ENCODE measurements around the gene JAML. TPM values are rescaled to one million over a fixed set of nuclear protein-coding genes. Genes with fewer than 3 reads are reported as not detected.

JAML gene
- total RNA-seq, 2 donors from 2014 or later: 3.8 to 7.0 TPM

- no peak for DNase-seq (ENCODE audit: low spot score)
- intact Hi-C loops (cut with DNase I): no loop called here
These were observed 3.4 kb downstream of the JAML start for GRCh38 chr11:118221419-118221818.

DNA sequence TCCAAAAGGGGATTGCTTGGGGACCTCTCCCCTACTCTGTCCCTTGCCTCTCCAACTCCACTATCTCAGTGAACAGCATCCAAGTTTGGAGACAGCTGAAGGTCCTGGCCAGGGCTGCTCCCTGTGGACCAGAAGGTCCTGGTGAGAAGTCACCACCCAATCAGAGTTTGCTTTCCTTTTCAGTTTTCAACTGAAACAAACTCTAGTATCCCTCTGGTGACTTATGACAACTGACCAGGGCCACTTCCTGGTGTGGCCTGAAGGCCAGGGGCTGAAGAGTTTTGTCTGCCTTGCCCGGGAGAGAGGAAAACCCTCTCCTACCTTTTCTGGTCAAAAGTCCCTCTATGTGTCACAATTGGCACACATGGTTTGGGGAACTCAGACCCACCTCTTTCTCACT lies 5.1 kb downstream of the JAML start:
- no peak for DNase-seq (ENCODE audit: low spot score)
- intact Hi-C loops (cut with DNase I): no loop called here

- DNase-seq (ENCODE audit: low spot score): no peak
- intact Hi-C loops (cut with DNase I): no loop called here
These were observed 5.6 kb downstream of the JAML start for GRCh38 chr11:118219244-118219643.

DNA sequence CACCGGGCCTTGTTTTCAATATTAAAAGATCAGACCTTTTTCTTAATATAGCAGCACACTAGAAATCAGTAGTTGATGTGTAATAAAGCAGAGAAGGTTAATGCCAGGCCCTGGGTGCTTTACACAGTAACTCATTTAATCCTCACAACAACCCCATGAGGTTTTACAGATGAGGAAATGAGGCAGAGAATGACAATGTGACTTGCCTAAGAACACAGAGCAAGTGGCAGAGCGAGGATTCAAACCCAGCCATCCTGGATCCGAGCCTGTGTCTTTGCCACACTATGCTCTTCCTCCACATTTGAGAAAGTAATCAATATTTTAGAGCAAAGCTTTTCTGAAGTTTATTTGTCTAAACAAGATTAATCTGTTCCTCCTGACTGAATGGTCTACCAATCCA lies 7.2 kb downstream of the JAML start:
- intact Hi-C loops (cut with DNase I): no loop called here

DNA sequence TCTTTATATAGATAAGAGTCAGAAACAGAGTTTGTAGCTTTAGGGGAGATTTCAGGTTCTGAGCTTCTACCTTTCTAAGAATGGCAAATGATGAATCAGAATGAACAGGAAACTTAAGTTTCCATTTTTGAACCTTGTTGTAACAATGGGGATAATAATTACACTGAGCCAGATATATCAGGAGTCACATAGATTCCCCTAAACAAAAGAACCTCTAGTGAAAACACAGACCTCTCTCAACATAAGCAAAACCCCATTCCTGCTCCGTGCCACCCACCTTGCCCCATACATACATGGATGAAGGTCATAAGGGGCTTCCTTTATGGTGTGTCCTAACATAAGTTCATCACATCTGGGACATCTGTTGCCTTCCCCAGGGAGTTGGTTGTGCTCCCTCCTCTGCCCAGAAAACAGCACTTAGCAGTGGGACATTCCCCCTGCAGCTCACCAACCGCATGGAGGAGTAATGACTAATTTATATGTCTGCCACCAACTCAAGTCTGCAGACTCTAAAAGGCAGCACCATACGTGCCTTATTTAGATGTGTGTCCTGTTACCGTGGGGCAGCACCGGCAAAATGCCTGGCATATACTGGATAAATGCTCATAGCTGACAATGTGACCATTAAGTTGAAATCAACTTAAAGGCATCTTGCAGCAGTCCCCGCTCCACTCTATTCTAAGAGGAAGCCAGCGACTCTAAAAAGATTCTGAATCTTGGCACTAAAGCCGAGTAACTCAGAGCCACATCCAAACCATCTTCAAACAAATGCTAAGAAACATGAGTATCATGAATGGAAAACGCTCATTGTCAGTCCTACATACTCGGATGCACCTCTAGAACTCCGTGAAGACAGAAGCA lies 8.0 kb downstream of the JAML start:
- intact Hi-C loops (cut with DNase I): no loop called here
- DNase-seq (ENCODE audit: low spot score): no peak

More for the DNA sequence above, 7.2 kb downstream of the JAML start:
- DNase-seq (ENCODE audit: low spot score): no peak

DNA sequence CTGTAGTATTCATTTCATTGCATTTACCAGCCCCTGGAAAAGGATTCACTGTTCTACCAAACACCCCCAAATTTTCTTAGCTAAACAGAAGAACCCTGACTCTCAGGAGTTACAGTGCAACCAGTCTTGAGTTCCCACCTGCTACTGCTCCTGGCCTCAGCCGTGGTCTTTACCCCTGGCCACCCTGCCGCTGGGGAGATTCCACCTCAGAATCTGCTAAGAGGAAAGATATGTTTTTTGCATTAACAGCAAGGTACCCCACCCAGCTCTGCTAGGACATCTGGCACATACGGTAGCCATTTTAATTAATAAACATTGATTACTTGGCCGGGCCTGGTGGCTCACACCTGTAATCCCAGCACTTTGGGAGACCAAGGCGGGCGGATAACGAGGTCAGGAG lies 9.0 kb downstream of the JAML start:
- intact Hi-C loops (cut with DNase I): no loop called here
- no peak for DNase-seq (ENCODE audit: low spot score)

DNA sequence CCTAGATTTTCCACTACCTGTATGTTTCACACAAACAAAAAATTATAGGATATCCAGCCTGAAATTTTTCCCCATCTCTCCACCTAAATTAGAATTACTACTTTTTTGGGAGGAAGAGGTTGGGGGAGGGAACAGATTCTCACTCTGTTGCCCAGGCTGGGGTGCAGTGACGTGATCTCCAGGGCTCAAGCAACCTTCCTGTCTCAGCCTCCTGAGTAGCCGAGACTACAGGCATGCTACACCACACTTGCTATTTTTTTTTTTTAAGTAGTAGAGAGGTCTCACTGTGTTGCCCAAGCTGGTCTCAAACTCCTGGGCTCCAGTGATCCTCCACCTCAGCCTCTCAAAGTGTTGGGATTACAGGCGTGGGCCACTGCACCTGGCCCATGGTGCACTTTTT lies 9.5 kb downstream of the JAML start:
- intact Hi-C loops (cut with DNase I): no loop called here

GRCh38 chr11:118214210-118214914 lies 10.4 kb downstream of the JAML start:
- intact Hi-C loops (cut with DNase I): no loop called here
- DNase-seq (ENCODE audit: low spot score): no peak

More for the DNA sequence above, 9.5 kb downstream of the JAML start:
- no peak for DNase-seq (ENCODE audit: low spot score)

GRCh38 chr11:118213781-118214180 lies 11.0 kb downstream of the JAML start:
- DNase-seq (ENCODE audit: low spot score): no peak
- intact Hi-C loops (cut with DNase I): no loop called here

GRCh38 chr11:118213201-118213600 lies 11.6 kb downstream of the JAML start:
- DNase-seq (ENCODE audit: low spot score): no peak
- intact Hi-C loops (cut with DNase I): no loop called here

GRCh38 chr11:118212781-118213191 lies 12.0 kb downstream of the JAML start:
- no peak for DNase-seq (ENCODE audit: low spot score)
- intact Hi-C loops (cut with DNase I): no loop called here

- intact Hi-C loops (cut with DNase I): no loop called here
- no peak for DNase-seq (ENCODE audit: low spot score)
These were observed 12.6 kb downstream of the JAML start for GRCh38 chr11:118212131-118212725.

DNA sequence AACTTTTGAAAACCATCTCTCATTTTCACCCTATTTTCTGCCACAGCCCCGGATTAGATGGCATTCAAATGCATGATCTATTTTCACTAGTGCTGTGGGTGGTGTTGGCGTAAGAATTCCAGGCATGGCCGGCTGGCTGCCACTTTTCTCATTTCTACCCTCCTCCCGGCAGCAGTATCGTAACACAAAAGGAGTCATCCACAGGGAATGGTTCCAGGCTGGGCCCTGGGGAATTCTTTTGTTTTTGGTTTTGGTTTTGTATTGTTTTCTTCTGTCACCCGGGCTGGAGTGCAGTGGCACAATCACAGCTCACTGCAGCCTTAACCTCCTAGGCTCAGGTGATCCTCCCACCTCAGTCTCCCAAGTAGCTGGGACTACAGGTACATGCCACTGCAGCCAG lies 13.8 kb downstream of the JAML start:
- DNase-seq (ENCODE audit: low spot score): no peak
- intact Hi-C loops (cut with DNase I): no loop called here

DNA sequence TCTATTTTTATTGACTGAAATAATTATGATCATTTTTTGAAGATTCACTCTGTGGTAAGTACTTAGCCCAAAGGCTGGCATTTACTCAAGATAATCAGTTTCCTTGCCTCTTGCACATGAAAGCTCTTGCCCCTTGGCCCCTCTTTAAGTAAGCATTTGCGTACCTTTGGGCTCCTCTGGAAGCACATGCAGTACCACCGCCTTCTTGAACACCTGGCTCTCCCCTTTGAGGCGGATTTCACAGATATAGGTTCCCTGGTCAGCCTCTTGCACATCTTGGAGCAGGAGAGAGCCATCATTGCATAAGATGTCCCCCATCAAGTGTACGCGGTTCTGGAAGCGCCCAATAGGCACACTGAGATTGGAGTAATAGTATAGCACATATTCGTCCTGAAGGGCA lies 14.5 kb downstream of the JAML start:
- DNase-seq (ENCODE audit: low spot score): no peak
- intact Hi-C loops (cut with DNase I): no loop called here

- intact Hi-C loops (cut with DNase I): loop anchor here (10.0 kb wide), 2 partner anchors 56 to 136 kb away; partner anchors contain the start of genes CD3D (in 1 of the 2), CD3G (in 1 of the 2) and MPZL2 (in 1 of the 2)
- DNase-seq (ENCODE audit: low spot score): no peak
These were observed 15.8 kb downstream of the JAML start for GRCh38 chr11:118209033-118209432.

DNA sequence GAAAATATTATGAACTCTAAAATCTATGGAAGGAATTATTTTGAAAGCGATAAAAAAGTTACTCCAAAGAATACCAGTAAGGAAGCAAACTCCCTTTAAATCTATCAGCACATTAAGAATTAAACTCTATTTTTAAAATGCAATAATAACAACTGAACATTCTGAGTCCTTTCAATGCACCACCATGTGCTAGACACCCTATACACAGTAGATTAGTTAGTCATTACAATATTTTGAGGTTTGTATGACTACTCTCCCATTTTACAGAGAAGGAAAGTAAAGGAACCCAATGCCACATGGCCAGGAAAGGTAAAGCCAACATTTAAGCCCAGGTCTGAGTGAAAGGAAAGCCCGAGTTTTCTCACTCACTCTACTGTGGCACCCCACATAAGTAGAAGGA lies 17.7 kb downstream of the JAML start:
- intact Hi-C loops (cut with DNase I): loop anchor here (10.0 kb wide), 2 partner anchors 58 to 138 kb away; partner anchors contain the start of genes CD3D (in 1 of the 2), CD3G (in 1 of the 2) and MPZL2 (in 1 of the 2)
- DNase-seq (ENCODE audit: low spot score): no peak

DNA sequence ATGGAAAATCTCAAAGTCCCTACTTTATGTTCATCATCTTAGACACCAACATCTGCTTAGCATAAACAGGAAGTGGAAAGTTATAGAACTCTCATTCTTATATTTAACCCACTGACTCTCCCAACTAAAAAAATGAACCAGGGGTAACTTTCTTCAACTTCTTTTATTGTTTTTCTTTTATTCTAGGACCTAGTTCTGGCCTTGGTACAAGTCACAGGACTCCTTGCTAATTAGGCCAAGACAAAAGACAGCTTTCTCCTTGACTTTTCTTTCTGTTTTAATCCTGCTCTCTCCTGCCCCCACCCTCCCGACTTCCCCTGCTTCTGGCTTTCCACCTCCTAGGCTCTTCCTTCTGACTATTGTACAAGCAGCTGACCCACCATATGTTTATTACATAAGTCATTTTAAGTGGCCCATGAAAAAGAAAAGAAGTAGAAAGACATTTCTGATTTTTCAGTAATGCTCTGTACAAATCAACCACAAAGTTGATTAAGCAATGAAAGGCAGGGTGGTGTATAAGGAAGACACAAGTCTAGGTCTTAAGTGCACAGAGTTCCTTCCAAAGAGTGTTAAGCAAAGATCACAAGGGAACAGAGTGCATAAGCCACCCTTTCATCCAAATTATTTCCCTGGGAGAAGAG lies 18.3 kb downstream of the JAML start:
- intact Hi-C loops (cut with DNase I): loop anchor here (10.0 kb wide), 2 partner anchors 58 to 138 kb away; partner anchors contain the start of genes CD3D (in 1 of the 2), CD3G (in 1 of the 2) and MPZL2 (in 1 of the 2)
- no peak for DNase-seq (ENCODE audit: low spot score)

GRCh38 chr11:118205606-118206378 lies 19.0 kb downstream of the JAML start:
- DNase-seq (ENCODE audit: low spot score): no peak
- intact Hi-C loops (cut with DNase I): loop anchor here (10.0 kb wide), 2 partner anchors 59 to 139 kb away; partner anchors contain the start of genes CD3D (in 1 of the 2), CD3G (in 1 of the 2) and MPZL2 (in 1 of the 2)

All from posterior vena cava (tissue), 2 donors.